GM18861 (cell line): ENCODE measurements around the gene PIK3C2B.
A peak's percentile ranks its signal among the peaks of the same experiment; 100 is the strongest.

Source experiments
- ATAC-seq: cut with Tn5 transposase; IDR thresholded peaks from one replicate; pipeline ENCODE4 v1.9.1; 2021; ENCODE audit not compliant: unreplicated experiment

PIK3C2B gene

DNA sequence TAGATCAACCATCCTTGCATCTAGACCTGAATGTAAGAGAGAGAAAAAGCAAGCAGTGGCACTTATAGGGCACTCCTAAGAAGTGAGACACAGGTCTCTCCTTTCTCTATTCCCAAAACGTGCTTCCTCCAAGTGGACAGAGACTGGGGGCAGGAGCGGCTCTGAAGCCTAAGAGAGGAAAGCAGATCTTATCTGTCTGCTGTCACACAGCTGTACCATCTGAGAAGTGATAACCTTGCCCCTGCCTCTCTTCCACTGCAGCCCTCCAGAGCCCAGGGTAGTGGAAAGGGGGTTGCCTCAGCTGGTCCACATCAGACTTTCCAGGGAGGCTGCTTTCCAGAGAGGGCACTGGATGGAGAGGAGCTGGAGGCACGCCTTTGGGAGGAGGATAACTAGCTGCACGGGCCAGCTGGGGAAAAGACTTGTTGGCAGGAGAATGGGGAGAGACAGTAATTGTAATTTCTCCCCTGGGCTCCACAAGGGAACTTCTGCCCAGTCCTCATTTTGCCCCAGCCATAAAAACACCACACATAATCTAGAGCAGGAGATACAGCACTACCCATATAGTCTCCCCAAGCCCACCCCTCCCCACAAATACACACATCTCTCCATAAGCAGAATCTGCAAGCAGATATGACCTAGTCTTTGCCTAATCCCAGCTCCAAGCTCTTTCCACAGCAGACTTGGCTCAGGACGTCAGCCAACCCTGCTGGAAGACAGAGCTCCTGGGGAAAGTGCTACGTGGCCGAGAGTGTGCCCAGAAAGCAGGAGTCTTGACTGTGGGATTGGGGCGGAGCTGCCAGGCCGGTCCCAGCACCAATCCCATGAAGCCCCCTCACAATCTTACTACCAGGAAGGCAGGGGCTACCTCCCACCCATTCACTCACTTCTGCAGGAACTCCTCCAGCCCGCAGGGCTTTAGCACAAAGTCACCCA lies 31.2 kb downstream of the PIK3C2B start:
- no peak for ATAC-seq

DNA sequence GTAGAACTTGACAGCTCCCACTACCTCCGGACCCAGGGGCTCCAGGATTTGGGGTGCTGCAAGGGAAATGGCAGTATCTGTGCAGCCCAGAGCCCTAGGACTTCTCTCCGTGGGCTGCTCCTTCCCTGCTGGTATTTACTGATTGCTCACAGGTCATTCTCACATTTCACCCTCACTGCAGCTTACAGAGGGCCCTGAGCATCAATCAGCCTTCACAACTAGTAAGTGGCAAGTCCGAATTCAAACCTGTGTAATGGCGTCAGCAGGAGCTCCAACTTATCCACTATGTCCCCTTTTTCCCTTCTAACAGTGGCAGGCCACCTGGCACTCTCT lies 32.4 kb downstream of the PIK3C2B start:
- ATAC-seq: no peak

DNA sequence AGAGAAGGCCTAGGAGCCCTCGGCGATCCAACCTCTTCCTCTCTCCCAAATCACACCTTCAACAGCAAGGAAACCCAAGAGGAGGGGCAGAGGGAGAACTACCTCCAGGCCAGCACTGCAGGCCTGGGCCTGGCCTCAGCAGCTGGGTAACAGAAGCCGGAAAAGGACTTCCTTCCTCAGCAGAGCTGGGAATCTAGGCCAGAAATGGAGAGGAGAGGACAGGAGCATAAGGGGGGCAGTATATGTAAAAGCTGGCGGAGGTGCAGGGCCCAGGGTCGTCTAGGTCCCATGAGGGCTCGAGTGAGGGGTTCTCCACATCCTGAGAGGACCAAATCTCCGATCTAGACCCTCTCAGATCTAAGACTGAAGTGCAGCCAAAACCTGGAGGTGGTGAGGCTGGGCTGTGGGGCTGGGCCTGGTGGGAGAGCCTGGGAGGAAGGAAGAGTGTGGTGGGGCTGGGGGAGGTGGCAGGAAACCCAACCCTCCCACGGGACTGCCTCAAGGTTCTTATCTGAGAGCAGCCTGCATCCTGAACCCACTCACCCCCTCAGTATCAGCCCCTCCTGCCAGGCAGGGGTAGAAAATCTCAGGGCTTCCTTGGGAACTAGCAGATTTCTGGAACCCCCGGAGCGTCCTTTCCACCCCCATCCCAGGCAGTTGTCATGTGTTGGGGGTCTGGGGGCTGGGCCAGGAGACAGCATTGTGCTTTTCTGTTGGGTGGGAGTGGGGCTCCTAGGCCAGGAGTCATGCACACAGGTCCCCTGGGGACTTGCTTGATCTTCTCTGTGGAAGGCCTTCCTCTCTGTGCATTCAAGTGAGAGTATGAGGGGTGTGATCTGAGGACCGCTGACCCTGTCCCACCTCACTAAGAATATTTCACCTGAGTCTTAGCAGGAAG lies 33.0 kb downstream of the PIK3C2B start:
- ATAC-seq: no peak

DNA sequence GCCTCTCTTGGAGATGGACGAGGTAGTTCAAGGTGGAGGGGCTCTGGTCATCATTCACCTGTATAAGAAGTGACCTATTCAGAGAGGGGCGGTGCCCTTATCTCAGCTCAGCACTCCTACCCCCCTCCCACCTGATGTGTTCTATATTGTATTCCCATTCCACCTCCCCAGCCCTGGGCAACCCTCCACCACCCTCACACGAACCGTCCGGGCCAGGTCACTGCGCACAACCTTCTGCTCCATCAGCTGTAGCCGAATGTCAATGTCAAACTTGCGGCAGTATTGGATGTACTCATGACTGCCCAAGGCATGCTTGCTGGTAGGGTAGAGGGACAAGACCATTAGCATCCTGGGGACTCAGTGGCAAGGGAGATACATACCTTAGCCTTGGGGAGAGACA lies 34.3 kb downstream of the PIK3C2B start:
- ATAC-seq: no peak

DNA sequence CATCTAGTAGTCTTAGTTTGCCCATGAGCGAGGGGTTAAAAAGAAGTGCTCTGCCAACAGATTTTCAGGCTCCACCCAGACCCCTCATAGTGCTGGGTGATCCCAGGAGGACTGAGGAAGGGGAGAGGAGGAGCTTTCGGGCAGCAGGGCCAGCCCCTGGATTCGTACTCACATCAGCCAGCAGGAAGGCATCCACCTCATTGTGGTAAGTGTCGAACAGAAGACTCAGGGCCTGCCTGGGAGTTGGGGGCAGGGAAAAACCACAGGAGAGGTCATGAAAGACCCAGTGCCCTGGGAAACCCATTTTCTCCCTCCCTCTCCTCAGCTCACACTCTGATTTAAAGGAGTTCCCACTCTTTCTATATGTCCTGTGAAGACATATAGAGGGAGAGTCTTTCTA lies 34.9 kb downstream of the PIK3C2B start:
- no peak for ATAC-seq

DNA sequence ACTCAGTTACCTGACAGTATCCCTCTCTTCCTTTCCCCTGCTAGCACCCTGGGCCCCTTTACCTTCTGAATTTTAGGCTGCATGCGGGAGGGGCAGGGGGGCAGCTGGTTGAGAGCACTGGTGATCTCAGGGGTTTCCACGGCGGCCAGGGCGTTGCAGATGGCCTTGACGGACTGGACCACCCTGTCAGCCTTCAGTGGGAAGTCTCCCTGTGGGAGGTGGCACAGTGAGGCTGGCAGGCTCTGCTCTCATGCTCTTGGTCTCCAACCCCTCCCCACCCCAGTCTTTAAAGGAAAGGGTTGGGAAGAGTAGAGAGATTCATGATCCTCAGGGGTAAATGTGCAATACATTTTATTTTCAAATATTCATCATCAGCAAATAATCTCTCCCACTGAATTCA lies 36.9 kb downstream of the PIK3C2B start:
- ATAC-seq: no peak

DNA sequence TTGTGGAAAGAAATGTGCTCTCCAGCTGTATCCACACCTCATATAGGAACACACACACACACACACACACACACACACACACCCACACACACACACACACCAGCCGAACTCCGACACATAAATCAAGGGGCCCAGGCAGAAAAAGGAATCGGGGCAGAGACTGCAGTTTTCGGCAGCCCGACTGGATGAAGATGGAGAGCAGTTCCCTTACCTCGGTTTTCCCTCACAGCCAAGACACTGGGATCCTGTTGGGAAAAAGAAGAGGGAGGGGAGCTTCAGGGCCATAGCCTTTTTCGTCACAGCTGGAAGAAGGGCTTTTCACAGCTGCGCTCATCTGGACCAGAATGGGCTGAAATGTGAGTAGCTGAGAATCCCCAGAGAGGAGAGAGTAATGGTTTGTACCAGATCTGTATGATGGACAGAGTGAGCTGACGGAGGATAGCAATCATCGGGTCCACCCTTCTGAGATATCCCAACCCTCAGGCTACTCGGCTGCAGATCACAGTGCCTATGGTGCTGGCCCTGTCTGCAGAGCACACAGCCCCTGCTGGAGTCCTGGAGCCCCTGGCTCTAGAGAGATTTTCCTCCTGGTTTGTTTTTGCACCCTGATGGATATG lies 37.7 kb downstream of the PIK3C2B start:
- ATAC-seq: no peak

DNA sequence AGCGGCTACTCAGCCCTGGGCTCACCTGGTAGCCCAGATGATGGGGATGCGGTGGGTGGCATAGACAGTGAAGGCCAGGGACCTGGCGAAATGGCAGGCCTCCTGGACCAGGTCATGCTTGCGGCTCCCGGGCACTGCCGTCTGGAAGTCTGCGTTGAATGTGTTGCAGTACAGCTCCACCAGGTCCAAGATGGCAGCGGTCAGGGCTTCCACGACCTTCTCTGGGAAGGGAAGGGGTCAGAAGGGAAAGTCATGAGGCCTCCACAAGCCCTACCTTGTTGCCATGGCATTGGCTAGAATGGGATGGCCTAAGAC lies 38.8 kb downstream of the PIK3C2B start:
- no peak for ATAC-seq

DNA sequence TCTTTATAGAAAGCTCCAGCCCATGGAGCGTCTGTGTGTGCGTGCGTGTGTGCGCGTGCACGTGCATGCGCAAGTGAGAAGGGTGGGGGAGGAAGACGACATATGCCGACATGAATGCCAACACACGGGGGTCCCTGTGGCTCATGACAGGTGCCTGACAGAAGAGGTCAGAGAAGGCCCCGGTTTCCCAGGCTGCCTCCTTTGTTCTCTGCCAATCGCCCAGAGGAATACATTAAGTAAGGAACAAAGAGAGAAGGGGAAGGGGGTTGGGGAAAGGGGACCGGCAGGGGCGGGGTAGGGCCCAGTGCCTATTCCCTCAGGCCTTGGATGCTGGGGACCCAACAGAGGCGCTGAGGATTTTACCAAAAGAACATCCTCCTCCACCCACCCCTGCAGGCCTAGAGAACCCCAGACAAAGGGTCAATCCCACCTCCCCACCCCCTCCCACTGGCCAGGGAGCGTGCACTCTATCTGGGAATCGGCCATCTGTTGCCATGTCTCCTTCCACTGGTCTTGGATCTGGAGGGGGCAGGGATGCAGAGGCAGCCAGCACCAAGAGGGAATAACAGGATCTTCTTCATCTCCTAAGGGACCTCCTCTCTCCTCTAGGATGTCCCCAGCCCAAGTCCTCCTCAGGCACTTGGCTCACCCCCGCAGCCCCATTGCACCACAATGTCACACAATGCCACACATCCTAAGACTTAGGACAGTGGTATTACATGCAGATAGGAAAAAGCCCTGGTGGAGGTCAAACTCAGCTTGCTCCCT lies 39.4 kb downstream of the PIK3C2B start:
- no peak for ATAC-seq

DNA sequence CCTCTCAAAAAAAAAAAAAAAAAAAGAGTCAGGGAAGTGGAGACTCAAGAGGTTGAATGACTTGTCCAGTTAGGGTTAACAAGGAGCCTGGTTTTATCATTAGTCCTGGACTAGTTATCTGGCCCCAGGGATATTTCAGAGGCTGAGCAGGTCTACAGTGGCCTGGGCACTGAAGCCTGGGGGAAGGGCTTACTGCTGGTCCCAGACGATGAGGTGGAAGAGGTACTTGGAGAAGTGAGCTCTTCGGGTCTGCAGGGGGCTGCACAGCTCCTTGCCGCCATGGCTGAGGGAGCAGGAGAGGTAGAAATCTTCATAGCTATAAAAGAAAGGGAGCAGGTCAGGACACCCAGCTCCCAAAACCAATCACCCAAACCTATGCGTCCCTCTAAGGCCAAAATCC lies 40.1 kb downstream of the PIK3C2B start:
- ATAC-seq: no peak

DNA sequence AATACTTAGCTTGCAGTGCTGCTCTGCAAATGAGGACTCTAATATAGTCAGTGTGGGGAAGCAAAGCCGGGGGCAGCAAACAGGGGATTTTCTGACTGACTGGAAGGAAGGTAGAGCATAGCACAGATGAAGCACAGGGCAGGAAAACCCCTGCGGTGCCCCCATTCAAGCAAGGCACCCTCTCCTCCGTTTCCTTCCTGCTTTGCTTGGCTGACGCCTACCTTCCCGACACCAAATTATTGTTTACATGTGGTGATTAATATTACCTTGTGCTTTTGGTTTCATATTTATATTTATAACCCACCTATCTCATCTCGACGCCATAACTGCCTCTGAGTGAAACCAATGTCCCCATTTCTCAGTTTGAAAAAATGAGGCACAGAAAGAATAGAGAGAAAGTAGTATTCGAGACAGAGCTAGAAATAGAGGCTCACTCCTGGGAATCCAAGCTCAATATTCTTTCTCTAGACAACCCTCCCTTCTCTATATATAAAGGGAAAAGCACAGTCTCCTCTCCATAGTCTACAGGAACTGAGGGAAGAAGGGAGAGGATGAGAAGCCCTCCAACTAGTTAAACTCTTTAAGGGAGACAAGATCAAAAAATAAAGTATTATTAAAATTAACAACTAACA lies 41.3 kb downstream of the PIK3C2B start:
- peak; percentile 72 for ATAC-seq

DNA sequence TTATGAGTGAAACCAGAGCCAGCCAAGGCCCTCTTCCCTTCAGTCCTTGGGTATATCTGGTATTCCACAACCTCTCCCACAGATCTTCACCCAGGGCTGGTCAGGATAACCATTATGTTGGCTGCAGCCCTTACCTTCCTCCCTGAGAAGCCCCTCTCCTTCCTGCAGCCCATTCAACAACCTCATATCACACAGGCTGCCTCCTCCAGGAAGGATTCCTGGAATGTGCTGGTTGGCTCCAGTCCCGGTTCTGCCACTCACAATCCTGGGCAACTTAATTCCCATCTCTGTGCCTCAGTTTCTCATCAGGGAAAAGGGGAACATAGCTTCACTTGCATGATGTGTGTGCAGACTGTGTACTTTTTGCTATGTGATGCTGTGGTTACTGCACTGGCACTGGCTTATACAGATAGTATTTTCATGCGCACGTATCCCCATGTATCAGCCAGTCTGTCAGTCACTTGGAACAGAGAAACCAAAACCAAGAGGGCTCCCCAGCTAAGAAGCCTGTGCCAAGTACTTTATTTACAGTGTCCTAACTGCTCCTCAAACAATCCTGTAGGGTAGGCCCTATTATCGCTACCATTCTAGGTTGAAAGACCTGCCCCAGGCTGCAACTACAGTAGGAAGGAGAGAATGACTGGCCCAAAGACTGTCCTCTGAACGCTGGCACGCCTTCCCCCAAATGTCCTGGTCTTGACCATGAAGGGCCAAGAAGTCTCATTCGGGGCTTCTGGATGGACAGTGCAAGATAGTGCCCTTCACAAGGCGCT lies 43.1 kb downstream of the PIK3C2B start:
- no peak for ATAC-seq

DNA sequence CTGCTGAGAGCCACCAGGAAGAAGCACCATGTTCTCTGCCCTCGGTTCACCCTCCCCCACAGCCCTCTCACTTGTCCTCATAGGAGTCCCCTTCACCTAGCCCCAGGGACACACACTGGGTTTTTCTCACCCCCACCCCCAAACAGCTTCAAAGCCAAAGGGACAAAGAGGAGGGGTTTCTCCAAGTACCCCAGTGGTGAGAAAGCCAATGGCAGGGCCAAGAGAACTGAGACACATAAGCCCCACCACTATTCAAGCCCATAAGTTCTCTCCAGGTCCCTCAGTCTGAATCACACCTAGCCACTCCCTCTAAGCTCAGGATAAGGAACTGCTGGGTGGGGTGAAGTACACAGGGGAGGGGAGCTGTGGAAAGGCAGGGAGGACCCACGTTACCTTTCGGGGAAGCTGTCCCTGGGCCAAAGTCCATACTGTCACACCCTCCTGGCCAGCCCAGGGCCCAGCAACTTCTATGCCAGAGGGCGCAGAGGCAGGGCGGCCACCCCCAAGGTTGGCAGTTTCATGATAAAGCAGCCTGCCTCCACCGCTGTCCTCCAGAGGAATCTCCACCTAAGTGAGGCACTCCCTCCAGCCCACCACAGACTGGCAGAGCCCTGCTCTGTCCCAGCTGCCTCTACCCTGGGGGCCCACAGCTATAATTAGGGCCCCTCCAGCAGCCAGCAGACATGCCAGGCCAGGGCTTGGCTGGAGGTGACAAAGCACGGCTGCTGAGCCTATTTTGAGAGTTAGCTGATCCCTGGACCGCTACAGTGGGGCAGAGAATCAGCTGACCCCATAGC lies 43.9 kb downstream of the PIK3C2B start:
- no peak for ATAC-seq

DNA sequence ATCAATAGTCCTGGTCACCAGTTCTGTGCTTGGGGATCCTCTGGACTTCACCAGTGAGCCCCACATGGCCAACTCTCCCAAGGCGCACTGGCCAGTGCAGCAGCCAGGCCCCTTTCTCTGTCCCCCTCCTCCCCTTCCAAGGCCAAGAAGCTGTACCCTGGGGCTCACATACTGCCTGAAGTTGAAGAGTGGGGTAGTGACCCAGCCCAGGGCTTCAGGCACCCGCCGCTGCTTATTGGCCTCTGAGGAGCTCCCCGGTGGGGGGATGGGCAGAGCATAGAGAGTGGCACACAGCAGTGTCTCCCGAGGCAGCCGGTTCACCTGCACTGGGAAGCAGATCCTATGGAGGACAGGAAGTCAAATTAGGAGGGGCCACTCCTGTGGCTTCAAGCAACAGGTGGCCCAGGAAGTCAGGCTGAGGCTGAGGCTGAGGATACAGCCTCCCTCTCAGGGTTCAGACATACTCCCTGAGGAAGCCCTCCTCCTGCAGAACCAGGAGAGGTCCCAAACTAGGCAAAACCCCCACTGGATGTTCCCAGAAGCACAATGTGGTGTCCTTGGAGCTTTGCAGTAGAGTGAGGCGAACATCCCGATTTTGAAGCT lies 44.8 kb downstream of the PIK3C2B start:
- ATAC-seq: no peak

DNA sequence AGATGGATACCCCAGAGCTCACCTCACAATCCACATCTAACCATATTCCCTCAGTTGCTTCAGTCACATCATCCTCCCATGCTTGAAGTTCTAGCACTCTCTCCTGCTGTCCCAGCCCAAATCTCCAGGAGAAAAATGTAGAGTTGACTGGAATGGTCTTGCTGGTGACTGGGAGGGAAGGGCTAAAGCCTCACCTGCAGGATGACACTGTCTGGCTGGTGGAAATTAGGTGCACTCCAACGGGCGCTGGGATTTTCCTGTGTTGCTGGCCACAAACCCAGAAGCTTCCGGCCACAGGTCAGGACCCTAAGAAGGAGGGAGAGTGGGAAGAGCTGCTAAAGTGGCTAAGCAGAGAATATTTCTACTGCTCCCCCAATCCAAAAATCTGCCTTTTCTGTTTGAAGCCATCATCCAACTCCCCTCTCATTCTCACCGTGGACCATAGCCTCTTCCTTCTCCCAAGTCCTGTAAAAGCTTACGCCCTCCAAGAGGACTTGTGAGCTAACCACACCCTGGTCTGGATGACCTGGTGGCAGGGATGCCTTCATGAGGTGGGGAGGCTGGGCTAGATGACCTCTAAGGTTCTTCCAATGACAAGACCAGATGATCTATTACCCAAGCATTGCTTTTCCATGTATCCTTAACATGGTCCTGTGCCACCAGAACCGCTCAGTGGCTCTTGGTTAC lies 45.5 kb downstream of the PIK3C2B start:
- ATAC-seq: no peak

DNA sequence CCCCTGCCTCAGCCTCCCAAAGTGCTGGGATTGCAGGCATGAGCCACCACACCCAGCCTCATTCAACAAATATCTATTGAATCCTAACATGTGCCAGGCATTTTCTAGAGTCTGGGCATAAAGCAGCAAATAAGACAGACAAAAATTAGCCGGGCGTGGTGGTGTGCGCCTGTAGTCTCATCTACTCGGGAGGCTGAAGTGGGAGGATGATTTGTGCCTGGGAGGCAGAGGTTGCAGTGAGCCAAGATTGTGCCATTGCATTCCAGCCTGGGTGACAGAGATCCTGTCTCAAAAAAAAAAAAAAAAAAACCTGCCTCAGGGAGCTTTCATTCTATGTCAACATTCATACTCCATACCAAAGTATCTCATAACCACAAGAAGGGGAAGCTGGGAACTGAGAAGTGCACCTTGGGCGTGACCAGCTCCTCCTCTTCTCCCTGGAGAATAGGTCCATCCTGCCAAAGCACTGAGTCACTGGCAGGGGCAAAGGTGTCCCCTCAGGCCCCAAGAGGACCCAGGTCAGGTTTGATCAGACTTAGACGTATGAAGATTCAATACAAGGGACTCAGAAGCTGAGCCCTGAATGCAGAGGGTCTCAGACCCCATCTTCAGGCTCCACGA lies 46.2 kb downstream of the PIK3C2B start:
- ATAC-seq: no peak

DNA sequence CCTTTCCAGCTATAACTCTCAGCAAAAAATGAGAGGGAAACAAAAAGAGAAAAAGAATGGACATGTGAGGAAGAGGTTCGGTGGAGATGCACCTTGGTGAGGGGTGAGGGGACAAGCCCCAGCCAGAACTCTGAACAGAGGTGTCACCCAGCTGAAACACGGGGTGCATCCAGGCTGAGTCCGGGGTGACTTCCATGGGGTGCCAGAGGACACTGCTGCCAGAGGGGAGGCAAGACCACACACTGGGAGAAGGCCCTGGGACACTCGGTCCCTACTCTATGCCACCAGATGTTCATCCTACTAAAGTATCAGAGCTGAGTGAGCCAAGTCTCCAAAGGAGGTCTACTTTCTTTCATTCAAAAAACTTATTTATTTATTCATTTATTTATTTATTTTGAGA lies 46.9 kb downstream of the PIK3C2B start:
- no peak for ATAC-seq

DNA sequence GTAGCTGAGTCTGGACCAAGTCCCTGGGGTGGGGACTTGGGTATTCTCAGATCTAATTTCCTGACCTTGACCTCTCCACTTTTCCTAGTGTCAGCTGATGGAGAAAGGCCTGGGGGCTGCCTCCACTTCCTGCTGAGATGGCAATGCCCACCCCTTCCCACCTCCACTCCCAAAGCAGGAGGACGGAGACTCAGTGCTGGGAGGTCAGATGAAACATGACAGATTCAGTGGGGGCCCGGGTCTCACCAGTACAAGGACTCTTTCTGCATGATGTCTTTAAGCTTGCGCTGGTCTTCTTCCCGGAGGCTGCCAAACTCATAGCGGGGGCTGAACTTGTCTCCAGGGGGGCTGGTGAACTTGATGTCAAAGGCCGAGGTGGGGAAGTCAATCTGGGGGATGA lies 47.4 kb downstream of the PIK3C2B start:
- ATAC-seq: no peak
